ENCODE results near the gene WNT10A.

GRCh38 chr2:218857371-218858137 is 23.1 kb upstream of the WNT10A start:
- TF ChIP-seq CTCF (IDR thresholded peaks at IDR 0.05), result no peak
- TF ChIP-seq POLR2A (IDR thresholded peaks at IDR 0.05), result no peak

Data from vagina (tissue), 2 donors.